Measurements from ENCODE around the gene REN.

Gene REN

DNA sequence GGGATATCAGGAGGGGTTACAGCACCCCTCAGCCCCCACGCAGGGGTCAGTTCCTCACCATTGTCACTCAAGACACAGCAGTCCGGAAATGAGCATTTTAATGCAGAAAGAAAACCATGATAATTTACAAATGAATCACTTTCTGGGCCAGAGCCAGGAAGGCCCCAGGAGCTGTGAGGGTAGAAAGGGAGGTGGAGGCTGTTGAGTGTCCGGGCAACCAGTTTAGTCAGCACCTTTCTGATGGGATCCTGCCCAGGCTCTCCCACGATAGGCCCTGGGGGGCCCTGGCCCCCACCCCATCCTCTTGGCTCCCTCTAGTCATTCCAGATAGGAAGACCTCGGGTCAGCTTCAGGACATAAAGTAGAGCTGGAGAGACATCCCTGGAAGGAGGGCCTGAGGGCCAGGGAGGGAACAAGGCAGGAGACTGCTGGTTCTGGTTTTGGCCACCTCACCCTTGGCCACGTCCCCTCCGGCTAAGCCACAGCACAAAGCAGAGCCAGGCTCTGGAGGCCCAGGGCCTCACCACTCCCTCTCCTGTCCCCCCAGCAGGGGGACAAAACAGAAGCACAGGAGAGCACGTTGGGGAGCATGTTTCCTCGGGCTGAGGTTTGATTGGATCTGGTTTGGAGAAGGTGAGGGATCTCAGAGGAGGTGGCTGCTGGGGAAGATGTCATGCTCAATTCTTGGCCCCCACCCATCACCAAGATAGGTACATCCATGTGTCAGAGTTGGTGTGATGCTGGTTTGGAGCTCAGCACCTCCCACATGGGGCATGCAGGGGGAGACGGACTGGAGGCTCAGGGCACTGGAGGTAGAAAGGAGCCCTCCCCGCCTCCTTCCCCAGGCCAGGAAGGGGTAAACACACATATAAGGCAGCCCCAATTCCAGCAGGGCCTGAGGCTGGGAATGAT is 34.9 kb downstream of the REN start:
- no peak for DNase-seq

- DNase-seq, result no peak
These were observed 36.0 kb downstream of the REN start for GRCh38 chr1:204130178-204130577.

- peak in 2 of 4 experiments; percentile 17 to 23 for DNase-seq
These were observed 36.9 kb downstream of the REN start for GRCh38 chr1:204128964-204129896.

GRCh38 chr1:204128464-204128963 is 37.6 kb downstream of the REN start:
- DNase-seq, result no peak

GRCh38 chr1:204127597-204128242 is 38.4 kb downstream of the REN start:
- no peak for DNase-seq

- DNase-seq, result no peak
These were observed 39.2 kb downstream of the REN start for GRCh38 chr1:204126956-204127355.

GRCh38 chr1:204126386-204126785 is 39.8 kb downstream of the REN start:
- no peak for DNase-seq

- no peak for DNase-seq
These were observed 40.3 kb downstream of the REN start for GRCh38 chr1:204125759-204126351.

DNA sequence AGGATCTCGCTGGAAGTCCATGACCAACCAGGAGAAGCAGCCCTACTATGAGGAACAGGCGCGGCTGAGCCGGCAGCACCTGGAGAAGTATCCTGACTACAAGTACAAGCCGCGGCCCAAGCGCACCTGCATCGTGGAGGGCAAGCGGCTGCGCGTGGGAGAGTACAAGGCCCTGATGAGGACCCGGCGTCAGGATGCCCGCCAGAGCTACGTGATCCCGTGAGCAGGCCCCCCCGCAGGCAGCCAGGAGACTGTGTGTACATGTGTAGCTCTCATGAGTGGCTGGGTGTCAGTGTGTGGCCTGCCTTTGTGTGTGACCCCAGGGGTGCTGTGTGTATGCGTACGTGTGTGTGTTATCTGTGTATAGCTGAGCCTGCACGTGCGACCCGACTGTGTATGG is 41.5 kb downstream of the REN start:
- DNase-seq, result no peak

DNA sequence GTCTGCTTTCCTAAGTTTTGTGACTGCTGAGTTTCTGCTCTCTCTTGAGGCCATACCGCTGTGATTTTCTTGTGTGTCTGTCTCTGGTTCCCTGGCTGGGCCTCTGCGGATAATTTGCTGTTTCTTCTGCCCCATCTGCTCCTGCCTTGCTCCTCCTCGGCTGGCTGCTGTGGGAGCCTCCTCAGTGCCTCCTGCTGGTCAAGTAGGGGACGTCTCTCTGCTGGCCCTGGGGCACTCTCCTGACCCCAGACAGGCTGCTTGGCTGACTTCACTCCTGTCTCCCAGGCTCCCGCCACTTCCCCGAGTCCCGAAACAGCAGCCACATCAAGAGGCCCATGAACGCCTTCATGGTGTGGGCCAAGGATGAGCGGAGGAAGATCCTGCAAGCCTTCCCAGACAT is 42.8 kb downstream of the REN start:
- DNase-seq, result no peak

DNA sequence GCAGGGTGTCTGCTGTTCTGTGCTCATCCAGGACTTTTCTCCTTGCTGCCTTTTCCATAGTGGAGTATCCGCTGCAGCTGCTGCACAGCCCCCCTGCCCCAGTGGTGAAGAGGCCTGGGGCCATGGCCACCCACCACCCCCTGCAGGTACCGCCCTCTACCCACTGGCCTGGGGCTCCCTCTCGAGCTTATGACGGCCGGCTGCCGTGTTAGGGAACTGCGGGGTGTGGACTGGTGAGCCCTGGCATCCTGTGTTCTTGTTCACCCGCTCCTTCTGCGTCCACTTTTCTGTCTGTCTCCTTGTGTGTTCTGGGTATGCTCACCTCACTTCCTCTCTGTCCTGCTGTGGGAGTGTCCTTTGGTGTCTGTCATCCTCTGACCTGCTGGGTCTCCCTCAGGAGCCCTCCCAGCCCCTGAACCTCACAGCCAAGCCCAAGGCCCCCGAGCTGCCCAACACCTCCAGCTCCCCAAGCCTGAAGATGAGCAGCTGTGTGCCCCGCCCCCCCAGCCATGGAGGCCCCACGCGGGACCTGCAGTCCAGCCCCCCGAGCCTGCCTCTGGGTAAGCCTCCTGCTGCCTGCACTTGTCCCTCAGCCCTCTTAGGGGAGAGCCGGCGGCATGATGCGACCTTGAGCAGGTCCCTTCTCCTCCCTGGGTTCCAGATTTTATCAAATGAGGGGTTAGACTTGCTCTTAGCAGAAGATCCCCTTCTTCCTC is 44.1 kb downstream of the REN start:
- DNase-seq, result no peak

DNA sequence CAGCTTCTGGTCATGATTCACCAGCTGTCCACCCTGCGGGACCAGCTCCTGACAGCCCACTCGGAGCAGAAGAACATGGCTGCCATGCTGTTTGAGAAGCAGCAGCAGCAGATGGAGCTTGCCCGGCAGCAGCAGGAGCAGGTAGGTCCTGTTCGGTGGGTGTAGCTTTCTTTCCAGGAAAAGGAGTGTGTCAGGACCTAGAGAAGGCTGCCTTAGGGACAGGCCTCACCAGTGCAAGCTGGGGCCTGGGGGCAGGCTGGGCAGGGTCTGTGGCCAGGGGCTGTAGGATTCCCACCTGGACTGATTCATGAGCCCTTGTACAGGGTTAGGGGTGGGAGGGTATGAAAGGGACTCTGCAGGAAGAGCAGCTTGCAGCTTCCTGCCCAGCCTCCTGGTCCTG is 49.6 kb downstream of the REN start:
- no peak for DNase-seq

DNA sequence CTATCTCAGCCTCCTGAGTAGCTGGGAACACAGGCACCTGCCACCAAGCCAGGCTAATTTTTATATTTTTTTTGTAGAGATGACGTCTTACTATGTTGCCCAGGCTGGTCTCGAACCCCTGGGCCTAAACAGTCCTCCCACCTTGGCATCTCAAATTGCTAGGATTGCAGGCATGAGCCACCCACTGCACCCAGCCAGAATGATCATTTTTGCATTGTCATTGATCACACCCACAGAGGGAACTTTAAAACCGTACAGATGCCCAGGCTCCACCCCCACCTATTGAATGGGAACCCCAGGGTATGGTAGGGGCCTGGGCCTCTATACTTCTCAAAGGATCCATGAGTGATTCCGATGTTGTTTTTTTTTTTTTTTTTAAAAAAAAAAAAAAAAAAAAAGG is 51.0 kb downstream of the REN start:
- DNase-seq, result no peak

DNA sequence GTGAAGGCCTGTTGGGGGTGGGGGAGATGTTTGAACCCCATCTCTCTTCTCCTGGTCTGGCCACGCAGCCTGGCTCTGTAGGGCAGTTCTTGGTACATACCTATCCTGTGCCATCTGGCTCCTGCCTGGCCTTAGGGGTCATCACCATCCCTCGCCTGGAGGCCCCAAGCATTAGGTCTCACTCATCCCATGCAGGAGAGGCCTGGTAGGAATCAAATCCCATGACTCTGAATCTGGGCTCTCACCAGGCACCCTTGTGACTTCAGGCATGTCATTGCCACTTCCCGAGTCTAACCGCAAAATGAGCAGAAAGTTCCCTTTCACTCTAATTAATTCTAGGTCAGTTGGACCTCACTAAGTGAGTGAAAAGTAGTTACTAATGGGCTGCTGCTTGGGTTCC is 51.5 kb downstream of the REN start:
- DNase-seq, result no peak

DNA sequence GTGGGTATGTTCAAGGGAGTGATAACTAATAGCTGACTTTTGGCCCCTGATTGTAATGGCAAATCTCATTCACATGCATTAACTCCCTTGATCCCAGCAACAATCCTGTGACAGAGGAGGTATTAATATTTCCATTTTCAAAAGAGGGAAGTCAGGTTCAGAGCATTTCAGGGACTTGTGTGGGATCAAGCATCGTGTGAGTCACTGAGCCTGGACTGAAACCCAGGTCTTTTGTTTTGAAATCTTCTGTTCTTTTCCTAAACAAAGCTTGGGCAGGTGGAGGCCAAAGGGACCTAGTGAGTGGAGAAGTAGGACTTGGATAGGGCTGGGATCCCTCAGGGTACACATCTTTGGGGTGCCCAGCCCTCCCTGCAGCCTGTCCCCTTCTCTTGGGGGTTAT is 52.2 kb downstream of the REN start:
- no peak for DNase-seq

DNA sequence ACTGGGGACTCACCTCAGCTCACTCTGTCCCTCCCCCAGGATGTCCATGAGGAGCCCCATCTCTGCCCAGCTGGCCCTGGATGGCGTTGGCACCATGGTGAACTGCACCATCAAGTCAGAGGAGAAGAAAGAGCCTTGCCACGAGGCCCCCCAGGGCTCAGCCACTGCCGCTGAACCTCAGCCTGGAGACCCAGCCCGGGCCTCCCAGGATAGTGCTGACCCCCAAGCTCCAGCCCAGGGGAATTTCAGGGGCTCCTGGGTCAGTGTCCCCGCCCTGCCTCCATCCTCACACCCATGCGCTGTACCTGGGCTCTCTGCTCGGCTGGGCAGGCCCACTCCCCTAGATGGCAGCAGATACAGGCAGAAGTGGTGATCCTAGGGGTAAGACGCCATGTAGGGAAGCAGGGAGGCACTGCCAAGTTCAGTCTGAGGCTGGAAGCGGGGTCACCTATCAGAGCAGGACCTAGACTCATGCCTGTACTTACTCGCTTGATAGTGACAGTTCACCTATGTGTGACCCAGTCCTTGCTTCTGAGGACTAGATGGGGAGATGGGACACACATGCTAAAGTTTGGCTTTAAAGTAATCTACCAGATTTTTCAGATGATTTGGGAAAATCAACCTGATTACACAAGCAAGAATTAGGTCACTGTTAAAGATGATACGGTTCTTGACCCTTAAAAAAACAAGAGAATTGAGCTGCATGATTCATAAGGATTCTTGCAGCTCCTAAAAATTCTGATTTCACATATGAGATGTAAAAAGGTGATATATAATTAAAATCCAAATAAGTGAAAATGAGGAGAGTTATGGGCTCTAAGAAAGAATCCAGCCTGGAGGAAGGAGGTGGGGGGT is 53.0 kb downstream of the REN start:
- no peak for DNase-seq

- no peak for DNase-seq
These were observed 55.1 kb downstream of the REN start for GRCh38 chr1:204110894-204111633.

DNA sequence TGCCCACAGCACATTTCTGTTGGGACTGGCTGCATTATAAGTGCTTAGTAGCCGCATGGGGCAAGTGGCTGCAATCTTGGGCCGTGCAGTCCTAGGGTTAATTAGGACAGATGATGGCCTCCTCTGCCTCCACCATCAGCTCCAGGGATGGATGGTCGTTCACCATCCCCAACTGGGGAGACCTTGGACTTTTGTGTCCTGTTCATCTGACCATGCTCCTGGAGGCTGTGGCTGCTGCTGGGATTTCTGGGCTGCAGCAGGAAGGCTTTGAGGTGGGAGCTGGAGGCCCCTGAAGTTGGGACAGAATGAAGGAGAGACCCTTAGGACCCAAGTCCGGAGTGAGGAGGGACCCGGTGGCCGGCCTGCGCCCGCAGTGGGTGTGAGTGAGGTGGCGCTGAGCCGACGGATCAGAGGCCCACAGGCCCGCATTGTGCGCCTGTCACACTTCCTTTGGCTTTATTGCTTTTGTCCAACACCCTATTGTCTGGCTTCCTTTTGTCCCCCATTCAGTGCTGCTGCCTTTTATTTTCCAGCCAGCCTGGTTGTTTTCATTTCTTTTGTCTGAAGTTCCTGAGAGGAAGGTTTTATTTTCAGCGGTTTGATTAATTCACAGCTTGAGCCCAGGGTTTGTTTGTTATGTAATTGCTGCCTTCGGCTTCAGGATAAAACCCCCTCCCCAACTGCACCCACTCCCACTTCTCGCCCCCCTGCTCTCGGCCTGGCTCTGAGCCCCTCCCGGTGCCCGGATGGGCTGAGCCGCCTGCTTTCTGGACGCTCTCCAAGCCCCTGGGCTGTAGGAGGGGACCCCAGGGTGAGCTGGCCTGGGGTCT is 57.6 kb downstream of the REN start:
- DNase-seq, result no peak

DNA sequence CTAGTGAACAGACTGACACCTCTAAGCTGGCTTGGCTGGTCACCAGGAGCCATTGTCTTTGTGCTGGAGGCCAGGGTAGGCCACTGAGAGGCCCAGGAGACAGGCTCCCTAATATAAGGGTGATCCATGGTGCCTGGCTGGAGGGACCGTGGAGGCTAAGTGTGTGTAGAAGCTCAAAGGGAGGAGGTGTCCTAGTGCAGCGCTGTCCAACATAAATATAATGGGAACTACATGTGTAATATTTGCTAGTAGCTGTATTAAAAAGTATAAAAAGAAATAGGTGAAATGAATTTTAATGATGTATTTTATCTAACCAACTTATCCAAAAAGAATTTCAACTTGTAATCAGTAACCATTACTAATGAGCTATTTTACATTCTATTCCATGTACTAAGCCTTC is 58.2 kb downstream of the REN start:
- DNase-seq, result no peak

Measured in activated CD4-positive, CD25-positive, alpha-beta regulatory T cell (primary cell).